ENCODE measurements around the gene SNAI1.

GRCh38 chr20:50023116-50023805 is 40.5 kb downstream of the SNAI1 start:
- TF ChIP-seq POLR2A (IDR thresholded peaks at IDR 0.05) = no peak
- no peak for TF ChIP-seq CTCF (IDR thresholded peaks at IDR 0.05)
